Endothelial cell (in vitro differentiated cells): Measurements from ENCODE around the gene QPCT. TPM values are rescaled to one million over a fixed set of nuclear protein-coding genes. Genes with fewer than 3 reads are reported as not detected.

Experiments
- DNase-seq: peaks from one replicate; pipeline ENCODE4 v3.0.0; 2021; ENCODE audit warnings: low spot score
- H3K27ac Mint-ChIP-seq: one replicate; pipeline ENCODE4 v1.8.0; 2021; ENCODE audit warnings: mixed read lengths, inconsistent platforms; ENCODE audit not compliant: unreplicated experiment
- H3K27me3 Mint-ChIP-seq: one replicate; pipeline ENCODE4 v1.8.0; 2021; ENCODE audit warnings: mild to moderate bottlenecking, moderate library complexity, mixed read lengths, inconsistent platforms; ENCODE audit not compliant: unreplicated experiment
- H3K36me3 Mint-ChIP-seq: one replicate; pipeline ENCODE4 v1.8.0; 2021; ENCODE audit warnings: mild to moderate bottlenecking, low read depth, mixed read lengths, inconsistent platforms; ENCODE audit not compliant: unreplicated experiment
- H3K4me1 Mint-ChIP-seq: one replicate; pipeline ENCODE4 v1.8.0; 2021; ENCODE audit warnings: mild to moderate bottlenecking, mixed read lengths, inconsistent platforms; ENCODE audit not compliant: unreplicated experiment
- H3K4me3 Mint-ChIP-seq: one replicate; pipeline ENCODE4 v1.8.0; 2021; ENCODE audit warnings: mild to moderate bottlenecking, mixed read lengths, inconsistent platforms; ENCODE audit not compliant: unreplicated experiment
- H3K9me3 Mint-ChIP-seq: one replicate; pipeline ENCODE4 v1.8.0; 2021; ENCODE audit warnings: mixed read lengths, inconsistent platforms; ENCODE audit not compliant: unreplicated experiment
- CTCF ChIP-seq: fragments of 200-600 bp; sonication (generic); IDR thresholded peaks from one replicate; pipeline ENCODE4 v1.5.0; 2021; ENCODE audit warnings: antibody characterized with exemption; ENCODE audit not compliant: unreplicated experiment
- total RNA-seq: library from RNA; stranded (reverse); fragmentation: NEBNext Ultra II Directional; extraction: Animal tissue kit (Norgen Biotek cat#: 25700); gene quantifications from one replicate; pipeline ENCODE4 v1.2.1, GENCODE V29; 2021; ENCODE audit not compliant: unreplicated experiment

The QPCT gene
- total RNA-seq, 1 donor from 2014 or later, result 50.6 TPM

DNA sequence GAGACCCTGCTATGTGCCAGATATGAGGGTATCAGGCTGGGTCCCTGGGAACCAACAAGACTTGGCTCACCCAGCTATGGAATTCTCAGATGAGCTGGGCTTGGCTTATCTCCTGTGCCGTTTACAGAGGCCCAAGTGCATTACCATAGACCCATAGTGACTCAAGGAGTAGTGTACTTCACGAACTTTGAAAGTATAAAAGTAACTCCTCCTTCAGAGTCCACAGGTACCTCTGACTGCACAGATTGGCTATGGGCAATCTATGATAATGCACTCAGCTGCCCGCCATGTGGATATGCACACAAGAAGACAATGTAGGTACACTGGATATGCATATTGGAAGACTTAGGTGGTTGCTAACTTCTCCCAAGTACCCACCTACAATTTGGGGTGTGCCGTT lies 78.4 kb downstream of the QPCT start:
- H3K9me3 Mint-ChIP-seq, result no peaks in the 10 kb centered on the region
- H3K36me3 Mint-ChIP-seq, result peaks cover 5% of the 10 kb centered on the region
- TF ChIP-seq CTCF, result no peak
- no peak for DNase-seq
- H3K4me1 Mint-ChIP-seq, result no peaks in the 10 kb centered on the region
- H3K4me3 Mint-ChIP-seq, result no peak overlapping the region
- H3K27me3 Mint-ChIP-seq, result no peaks in the 10 kb centered on the region
- H3K27ac Mint-ChIP-seq, result no peak overlapping the region

Other genes starting within 250 kb of the QPCT start
- 32.9 TPM for gene EIF2AK2, start 187.7 kb upstream of the QPCT start, total RNA-seq
- not detected for gene SULT6B1, start 156.0 kb upstream of the QPCT start, total RNA-seq
- gene CEBPZOS, start 148.1 kb upstream of the QPCT start, total RNA-seq, result 18.5 TPM
- 41.2 TPM for gene CEBPZ, start 113.0 kb upstream of the QPCT start, total RNA-seq
- 16.6 TPM for gene NDUFAF7, start 113.0 kb upstream of the QPCT start, total RNA-seq
- 71.3 TPM for gene PRKD3, start 19.8 kb upstream of the QPCT start, total RNA-seq